ENCODE data around the gene PRKAG2.
"Not testable (repeated sequence)": the region's sequence is repeated elsewhere in the genome, so short reads cannot be mapped to it uniquely, and the experiment has no call there.

The PRKAG2 gene

DNA sequence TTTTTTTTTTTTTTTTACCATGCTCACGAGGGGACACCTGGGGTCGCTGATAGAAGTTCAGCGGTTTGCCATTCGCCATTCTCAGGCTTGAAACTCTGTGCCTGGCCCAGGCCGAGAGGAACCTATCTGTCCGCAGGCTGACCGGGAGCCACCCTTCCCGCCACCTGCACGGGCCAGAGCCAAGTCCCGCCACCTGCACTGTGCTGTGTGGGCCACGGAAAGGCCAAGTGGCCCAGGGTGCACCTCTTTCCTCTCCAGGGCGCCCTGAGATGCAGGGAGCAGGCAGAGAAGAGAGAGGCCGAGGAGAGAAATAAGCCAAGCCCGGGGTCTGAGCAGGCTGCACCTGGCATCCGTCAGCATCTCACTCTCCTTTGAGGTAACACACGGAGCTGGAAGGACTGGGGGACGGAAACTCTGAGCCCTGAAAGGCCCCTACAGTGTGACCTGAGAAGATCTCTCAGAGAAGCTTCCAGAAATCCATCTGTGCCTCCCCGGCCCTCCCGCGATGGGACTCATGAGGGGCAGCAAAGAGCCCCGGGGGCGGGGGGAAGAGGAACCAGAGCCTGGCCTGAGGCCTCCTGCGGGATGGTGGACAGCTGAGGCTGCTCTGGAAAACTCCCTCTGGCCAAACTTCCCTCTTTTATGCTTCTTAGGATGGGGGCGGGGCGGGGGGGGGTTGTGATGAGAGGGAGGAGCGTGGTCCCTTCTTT lies 46.6 kb downstream of the PRKAG2 start:
- no peaks in the 10 kb centered on the region for H3K27me3 ChIP-seq (ENCODE audit: control insufficient read depth, insufficient read depth, low read length)
- no peaks in the 10 kb centered on the region for H3K36me3 ChIP-seq (ENCODE audit: control insufficient read depth, insufficient read depth, low read length)
- H3K4me1 ChIP-seq (ENCODE audit: control insufficient read depth, insufficient read depth, low read length) = peaks cover 17% of the 10 kb centered on the region
- no peak overlapping the region for H3K9ac ChIP-seq (ENCODE audit: low read length)
- no peaks in the 10 kb centered on the region for H3K9me3 ChIP-seq (ENCODE audit: control insufficient read depth, low read length)
- no peak overlapping the region for H3K4me3 ChIP-seq (ENCODE audit: low read length)

DNA sequence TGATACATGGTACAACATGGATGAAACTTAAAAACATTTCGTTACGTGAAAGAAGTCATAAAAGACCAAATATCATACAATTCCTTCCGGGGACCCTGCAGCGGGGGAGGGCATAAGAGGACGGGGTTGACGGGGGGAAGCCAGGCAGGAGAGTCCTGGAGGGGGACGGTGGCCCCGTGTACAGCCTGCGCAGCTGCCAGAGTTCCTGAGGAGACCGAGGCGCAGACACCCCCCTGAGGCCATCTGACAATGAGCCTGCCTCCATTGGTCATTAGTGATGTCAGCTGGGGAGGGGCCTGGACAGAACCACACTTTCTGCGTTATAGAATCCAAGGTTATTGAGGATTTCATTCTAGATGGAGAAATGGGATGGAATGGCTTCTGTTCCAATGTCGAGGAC lies 47.2 kb downstream of the PRKAG2 start:
- H3K36me3 ChIP-seq (ENCODE audit: control insufficient read depth, insufficient read depth, low read length) = no peaks in the 10 kb centered on the region
- H3K4me1 ChIP-seq (ENCODE audit: control insufficient read depth, insufficient read depth, low read length) = peaks cover 21% of the 10 kb centered on the region
- no peak overlapping the region for H3K4me3 ChIP-seq (ENCODE audit: low read length)
- H3K27me3 ChIP-seq (ENCODE audit: control insufficient read depth, insufficient read depth, low read length) = no peaks in the 10 kb centered on the region
- H3K9me3 ChIP-seq (ENCODE audit: control insufficient read depth, low read length) = no peaks in the 10 kb centered on the region
- no peak overlapping the region for H3K9ac ChIP-seq (ENCODE audit: low read length)

DNA sequence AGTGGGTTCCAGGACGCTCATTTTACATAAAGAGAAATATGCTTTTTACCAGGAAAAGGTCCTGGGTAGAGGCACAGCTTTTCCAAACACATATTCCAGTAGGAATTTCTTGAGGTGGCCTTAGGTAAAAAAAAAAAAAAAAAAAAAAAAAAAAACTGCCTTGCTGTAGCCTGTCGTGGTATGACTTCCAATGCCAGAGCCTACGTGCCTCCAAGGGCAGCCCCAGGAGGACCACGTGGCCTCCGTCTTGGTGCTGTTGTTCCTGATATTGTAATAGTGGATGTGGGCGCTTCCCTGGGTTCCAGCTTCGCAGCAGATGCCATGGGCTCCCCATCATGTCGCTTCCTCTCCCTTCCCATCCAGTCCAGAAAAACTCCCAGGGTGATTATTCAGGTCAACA lies 49.3 kb downstream of the PRKAG2 start:
- Histone ChIP-seq H3K36me3 (ENCODE audit: control insufficient read depth, insufficient read depth, low read length) (no peaks in the 10 kb centered on the region), H3K9me3 (ENCODE audit: control insufficient read depth, low read length) (no peaks in the 10 kb centered on the region), H3K9ac (ENCODE audit: low read length) (no peak overlapping the region), H3K4me1 (ENCODE audit: control insufficient read depth, insufficient read depth, low read length) (peaks cover 38% of the 10 kb centered on the region), H3K27me3 (ENCODE audit: control insufficient read depth, insufficient read depth, low read length) (no peaks in the 10 kb centered on the region), H3K4me3 (ENCODE audit: low read length) (no peak overlapping the region)

DNA sequence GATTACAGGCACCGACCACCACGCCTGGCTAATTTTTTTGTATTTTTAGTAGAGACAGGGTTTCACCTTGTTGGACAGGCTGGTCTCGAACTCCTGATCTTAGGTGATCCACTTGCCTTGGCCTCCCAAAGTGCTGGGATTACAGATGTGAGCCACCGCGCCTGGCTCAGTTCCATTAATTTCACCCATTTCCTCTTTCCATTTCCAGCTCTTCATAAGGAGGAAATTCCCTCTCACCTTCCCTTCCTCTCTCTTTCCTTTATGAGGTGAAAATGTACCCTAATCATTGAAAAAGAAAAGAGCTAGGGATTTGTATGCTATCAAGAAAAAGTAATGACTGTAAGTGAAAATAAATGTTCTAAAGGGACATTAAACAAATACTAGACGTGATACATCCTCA lies 50.6 kb downstream of the PRKAG2 start:
- H3K4me3 ChIP-seq (ENCODE audit: low read length); H3K9me3 ChIP-seq (ENCODE audit: control insufficient read depth, low read length); H3K9ac ChIP-seq (ENCODE audit: low read length); H3K36me3 ChIP-seq (ENCODE audit: control insufficient read depth, insufficient read depth, low read length); H3K27me3 ChIP-seq (ENCODE audit: control insufficient read depth, insufficient read depth, low read length): not testable (repeated sequence)
- peaks cover 51% of the 10 kb centered on the region for H3K4me1 ChIP-seq (ENCODE audit: control insufficient read depth, insufficient read depth, low read length)

DNA sequence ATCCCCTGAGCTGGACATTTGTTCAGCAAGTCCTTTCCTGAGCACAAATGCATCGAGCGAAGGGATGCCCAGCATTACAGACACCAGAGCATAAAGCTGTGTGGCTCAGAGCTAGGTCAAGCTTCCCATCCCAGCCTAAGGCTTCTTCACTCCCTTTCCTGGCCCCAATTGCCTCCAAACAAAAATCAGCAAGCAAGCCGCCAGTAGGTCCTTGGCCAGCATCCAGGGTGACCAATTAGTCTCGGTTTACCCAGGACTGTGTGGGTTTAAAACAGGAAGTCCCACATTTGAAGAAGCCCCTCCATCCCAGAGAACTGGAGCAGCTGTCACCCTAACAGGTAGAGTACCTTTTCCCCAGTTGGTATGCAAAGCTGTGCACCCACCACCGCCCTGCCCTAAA lies 51.2 kb downstream of the PRKAG2 start:
- peaks cover 57% of the 10 kb centered on the region for H3K4me1 ChIP-seq (ENCODE audit: control insufficient read depth, insufficient read depth, low read length)
- H3K9ac ChIP-seq (ENCODE audit: low read length) = peak overlapping the region; percentile 9
- H3K4me3 ChIP-seq (ENCODE audit: low read length) = no peak overlapping the region
- H3K36me3 ChIP-seq (ENCODE audit: control insufficient read depth, insufficient read depth, low read length) = no peaks in the 10 kb centered on the region
- no peaks in the 10 kb centered on the region for H3K9me3 ChIP-seq (ENCODE audit: control insufficient read depth, low read length)
- H3K27me3 ChIP-seq (ENCODE audit: control insufficient read depth, insufficient read depth, low read length) = no peaks in the 10 kb centered on the region

DNA sequence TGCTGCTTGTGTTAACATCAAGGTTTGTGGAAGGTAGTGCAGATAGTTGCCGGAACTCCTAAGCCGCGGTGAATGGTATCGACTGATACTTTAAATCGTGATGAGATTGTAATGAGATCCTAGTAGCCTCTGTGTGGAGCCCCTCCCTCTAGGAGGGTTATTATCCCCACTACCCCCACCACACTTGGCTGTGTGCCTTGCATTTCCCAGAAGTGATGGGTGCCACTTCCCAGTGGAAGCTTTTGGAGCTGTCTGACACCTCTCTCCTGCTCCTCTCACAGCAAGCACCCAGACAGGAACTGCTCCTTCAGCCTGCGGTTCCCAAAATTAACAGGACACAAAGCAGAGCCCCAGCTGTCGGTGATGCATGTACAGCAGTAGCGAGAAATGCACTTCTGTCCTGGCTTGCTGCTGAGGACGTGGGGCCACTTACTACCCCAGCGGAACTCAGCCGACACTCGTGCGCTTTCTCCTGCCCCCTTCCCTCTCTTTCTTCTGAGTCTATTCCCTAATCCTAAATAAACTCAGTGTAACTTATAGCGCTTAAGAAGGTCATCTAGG lies 52.5 kb downstream of the PRKAG2 start:
- H3K36me3 ChIP-seq (ENCODE audit: control insufficient read depth, insufficient read depth, low read length) = no peaks in the 10 kb centered on the region
- no peaks in the 10 kb centered on the region for H3K27me3 ChIP-seq (ENCODE audit: control insufficient read depth, insufficient read depth, low read length)
- no peak overlapping the region for H3K9ac ChIP-seq (ENCODE audit: low read length)
- no peaks in the 10 kb centered on the region for H3K9me3 ChIP-seq (ENCODE audit: control insufficient read depth, low read length)
- H3K4me3 ChIP-seq (ENCODE audit: low read length) = no peak overlapping the region
- H3K4me1 ChIP-seq (ENCODE audit: control insufficient read depth, insufficient read depth, low read length) = peaks cover 69% of the 10 kb centered on the region

DNA sequence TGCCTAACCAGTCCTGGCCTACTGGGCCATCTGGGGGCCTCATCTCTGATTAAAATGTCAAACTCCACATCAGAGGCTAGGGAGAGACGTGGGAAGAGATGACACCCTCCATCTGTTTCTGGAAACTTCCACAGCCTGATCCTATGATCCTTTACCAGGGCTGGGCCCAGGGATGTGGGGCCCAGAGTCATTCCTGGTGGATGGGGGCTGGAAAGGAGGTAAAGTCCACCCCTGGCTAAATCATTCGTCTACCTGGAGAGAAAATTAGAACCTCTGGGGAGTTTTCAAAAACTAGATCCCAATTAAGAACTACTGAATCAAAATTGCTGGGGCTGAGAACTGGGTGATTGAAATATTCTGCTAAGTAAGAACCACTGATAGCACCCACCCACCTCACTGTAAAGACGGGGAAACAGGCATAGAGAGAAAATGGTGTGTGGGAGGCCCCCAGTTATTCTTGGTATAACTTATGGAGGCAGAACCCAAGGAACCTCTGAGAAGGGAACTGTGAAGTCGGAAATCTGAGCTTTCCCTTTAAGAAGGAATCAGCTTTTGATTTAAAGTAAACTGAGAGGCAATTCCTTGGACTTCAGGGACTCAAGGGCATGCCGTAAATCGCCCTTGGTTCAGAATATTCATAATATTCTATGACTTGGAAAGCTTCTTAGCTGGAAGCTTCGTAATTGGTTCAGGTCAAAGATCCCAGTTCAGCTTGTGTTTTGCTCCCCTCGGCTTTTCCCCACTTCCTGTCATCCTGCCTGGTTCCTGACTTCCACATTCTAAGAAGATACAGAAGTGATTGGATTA lies 53.1 kb downstream of the PRKAG2 start:
- Histone ChIP-seq H3K27me3 (ENCODE audit: control insufficient read depth, insufficient read depth, low read length) (no peaks in the 10 kb centered on the region), H3K4me1 (ENCODE audit: control insufficient read depth, insufficient read depth, low read length) (peaks cover 75% of the 10 kb centered on the region), H3K9me3 (ENCODE audit: control insufficient read depth, low read length) (no peaks in the 10 kb centered on the region), H3K36me3 (ENCODE audit: control insufficient read depth, insufficient read depth, low read length) (no peaks in the 10 kb centered on the region), H3K4me3 (ENCODE audit: low read length) (no peak overlapping the region), H3K9ac (ENCODE audit: low read length) (peak overlapping the region; percentile 29)

DNA sequence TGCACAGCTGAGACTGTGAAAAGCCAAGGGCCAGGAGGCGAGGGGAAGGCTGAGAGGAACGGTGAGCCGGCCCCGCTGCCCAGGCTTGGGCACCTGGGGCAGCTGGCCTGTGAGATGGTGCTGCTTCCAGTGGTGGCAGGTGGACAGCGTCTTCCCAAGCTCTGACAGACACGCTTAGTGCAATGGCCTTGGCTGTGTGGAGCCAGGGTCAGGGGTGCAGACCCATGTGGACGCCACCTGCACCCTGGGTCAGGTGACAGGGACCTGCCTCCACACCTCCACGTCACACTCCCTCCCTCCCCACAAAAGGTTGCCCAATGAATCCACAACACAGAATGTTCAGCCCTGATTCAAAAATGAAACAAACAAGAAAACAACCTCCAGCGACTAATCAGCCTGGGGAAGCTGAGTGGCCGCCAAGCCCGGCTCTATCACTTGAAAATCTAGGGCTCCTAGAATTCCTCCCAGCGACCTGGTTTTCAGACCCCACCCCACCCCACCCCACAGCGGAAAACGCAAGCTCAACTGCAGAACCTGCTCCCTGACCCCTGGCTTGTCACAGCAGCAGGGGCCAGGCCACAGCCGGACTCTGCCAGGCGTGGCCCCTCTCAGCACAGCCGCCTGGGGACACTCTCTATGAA lies 54.3 kb downstream of the PRKAG2 start:
- Histone ChIP-seq H3K4me3 (ENCODE audit: low read length) (peak overlapping the region; percentile 6), H3K4me1 (ENCODE audit: control insufficient read depth, insufficient read depth, low read length) (peaks cover 85% of the 10 kb centered on the region), H3K9me3 (ENCODE audit: control insufficient read depth, low read length) (no peaks in the 10 kb centered on the region), H3K9ac (ENCODE audit: low read length) (peak overlapping the region; percentile 29), H3K36me3 (ENCODE audit: control insufficient read depth, insufficient read depth, low read length) (no peaks in the 10 kb centered on the region), H3K27me3 (ENCODE audit: control insufficient read depth, insufficient read depth, low read length) (no peaks in the 10 kb centered on the region)

DNA sequence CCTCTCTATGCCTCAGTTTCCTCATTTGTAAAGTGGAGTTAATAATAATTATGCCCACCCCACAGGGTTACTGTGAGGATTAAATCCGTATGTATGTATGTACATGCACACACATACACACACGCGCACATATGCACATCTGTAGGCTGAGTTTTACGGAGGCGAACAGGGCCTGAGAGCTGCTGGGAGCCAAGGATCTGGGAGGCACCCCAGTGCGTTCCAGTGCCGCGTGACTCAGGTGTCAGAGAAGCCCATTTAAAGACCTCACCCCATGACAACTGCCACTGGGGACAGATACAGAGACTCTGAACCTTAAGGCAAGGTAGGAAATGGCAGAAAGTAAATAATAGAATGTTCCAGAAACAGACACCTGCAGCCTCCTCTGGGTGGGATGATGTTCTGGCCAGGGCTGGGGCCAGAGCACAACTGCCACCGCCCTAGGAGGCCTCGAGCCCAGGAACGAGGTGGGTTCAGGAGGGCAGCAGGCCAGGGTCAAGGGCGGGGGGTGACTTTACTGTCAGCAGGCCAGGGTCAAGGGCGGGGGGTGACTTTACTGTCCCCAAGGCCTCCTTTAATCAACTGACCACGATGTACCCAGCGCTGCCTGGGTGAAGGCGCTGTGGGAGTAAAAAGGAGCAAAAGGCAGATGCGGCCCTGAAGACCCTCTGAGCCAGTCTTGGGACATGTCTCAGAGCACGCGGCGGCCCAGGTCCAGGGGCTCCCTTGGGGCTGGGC lies 54.9 kb downstream of the PRKAG2 start:
- no peaks in the 10 kb centered on the region for H3K9me3 ChIP-seq (ENCODE audit: control insufficient read depth, low read length)
- peak overlapping the region; percentile 6 for H3K4me3 ChIP-seq (ENCODE audit: low read length)
- no peaks in the 10 kb centered on the region for H3K27me3 ChIP-seq (ENCODE audit: control insufficient read depth, insufficient read depth, low read length)
- H3K9ac ChIP-seq (ENCODE audit: low read length) = no peak overlapping the region
- no peaks in the 10 kb centered on the region for H3K36me3 ChIP-seq (ENCODE audit: control insufficient read depth, insufficient read depth, low read length)
- peaks cover 91% of the 10 kb centered on the region for H3K4me1 ChIP-seq (ENCODE audit: control insufficient read depth, insufficient read depth, low read length)

DNA sequence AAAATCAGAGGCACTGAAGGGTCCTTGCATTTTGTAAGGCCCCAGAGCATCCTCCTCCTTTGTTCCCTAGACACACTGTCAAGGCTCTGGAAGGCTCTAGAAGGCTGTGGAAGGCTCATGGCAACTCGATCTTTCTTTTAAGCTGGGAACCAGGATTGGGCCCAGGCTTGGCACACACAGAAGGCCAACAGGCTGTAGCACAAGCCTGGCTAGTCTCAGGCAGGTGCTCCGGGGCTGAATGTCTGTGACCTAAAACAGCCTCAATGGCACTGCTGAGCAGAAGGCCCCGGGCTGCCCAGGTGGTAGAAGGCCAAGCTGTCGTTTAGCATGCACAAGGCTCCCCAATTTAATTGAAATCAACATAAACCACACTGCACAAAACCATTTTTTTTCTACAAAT lies 55.7 kb downstream of the PRKAG2 start:
- no peak overlapping the region for H3K9ac ChIP-seq (ENCODE audit: low read length)
- H3K27me3 ChIP-seq (ENCODE audit: control insufficient read depth, insufficient read depth, low read length) = no peaks in the 10 kb centered on the region

DNA sequence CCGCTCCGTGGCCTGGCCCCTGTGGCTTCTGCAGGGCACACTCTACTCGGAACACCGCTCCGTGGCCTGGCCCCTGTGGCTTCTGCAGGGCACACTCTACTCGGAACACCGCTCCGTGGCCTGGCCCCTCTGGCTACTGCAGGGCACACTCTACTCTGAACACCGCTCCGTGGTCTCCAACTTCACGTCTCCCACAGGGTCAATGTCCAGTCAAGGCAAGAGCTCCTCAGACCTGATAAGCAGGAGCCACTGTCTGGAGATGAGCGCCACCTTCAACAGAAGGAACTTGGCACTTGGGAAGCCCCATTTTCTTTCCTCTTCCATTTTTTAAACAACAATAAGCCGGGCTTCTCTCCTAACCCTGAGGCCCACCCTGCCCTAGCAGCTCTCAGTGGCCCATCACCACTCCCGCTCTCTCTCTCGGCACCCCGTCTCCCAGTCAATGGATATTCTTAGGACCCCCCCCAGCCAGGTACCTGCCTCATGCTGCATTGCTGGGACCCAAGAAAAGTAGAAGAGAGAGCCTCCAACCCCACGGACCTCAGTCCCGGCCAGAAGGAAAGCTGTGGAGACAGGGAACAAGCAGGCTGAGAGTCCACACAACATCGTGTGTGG lies 56.3 kb downstream of the PRKAG2 start:
- Histone ChIP-seq H3K4me3 (ENCODE audit: low read length) (no peak overlapping the region), H3K4me1 (ENCODE audit: control insufficient read depth, insufficient read depth, low read length) (peaks cover 81% of the 10 kb centered on the region), H3K9ac (ENCODE audit: low read length) (no peak overlapping the region), H3K27me3 (ENCODE audit: control insufficient read depth, insufficient read depth, low read length) (no peaks in the 10 kb centered on the region), H3K9me3 (ENCODE audit: control insufficient read depth, low read length) (no peaks in the 10 kb centered on the region), H3K36me3 (ENCODE audit: control insufficient read depth, insufficient read depth, low read length) (no peaks in the 10 kb centered on the region)

More for the DNA sequence above, 55.7 kb downstream of the PRKAG2 start:
- Histone ChIP-seq H3K4me1 (ENCODE audit: control insufficient read depth, insufficient read depth, low read length) (peaks cover 86% of the 10 kb centered on the region), H3K36me3 (ENCODE audit: control insufficient read depth, insufficient read depth, low read length) (no peaks in the 10 kb centered on the region), H3K9me3 (ENCODE audit: control insufficient read depth, low read length) (no peaks in the 10 kb centered on the region), H3K4me3 (ENCODE audit: low read length) (no peak overlapping the region)

All from mucosa of stomach (tissue), 1 donor.